GM12891 (cell line): ENCODE measurements around the gene TBC1D3G.
"Not testable (repeated sequence)": the region's sequence is repeated elsewhere in the genome, so short reads cannot be mapped to it uniquely, and the experiment has no call there.

Experiments
- PAX5 ChIP-seq: IDR thresholded peaks from 2 replicates; pipeline ENCODE4 v1.6.1; 2011; ENCODE audit warnings: low read length, moderate library complexity, mild to moderate bottlenecking; ENCODE audit not compliant: insufficient read depth, severe bottlenecking
- POLR2A ChIP-seq: IDR thresholded peaks from 2 replicates; pipeline ENCODE4 v1.6.1; 2011; ENCODE audit warnings: low read depth, low read length, control low read depth
- POLR2AphosphoS5 ChIP-seq: IDR thresholded peaks from 2 replicates; pipeline ENCODE4 v1.6.1; 2011; ENCODE audit warnings: low read depth, low read length, control low read depth
- POU2F2 ChIP-seq: IDR thresholded peaks from 2 replicates; pipeline ENCODE4 v1.6.1; 2011; ENCODE audit warnings: low read depth, mild to moderate bottlenecking, control low read depth, low read length, moderate library complexity
- SPI1 ChIP-seq: IDR thresholded peaks from 2 replicates; pipeline ENCODE4 v1.6.1; 2011; ENCODE audit warnings: low read depth, low read length, control low read depth
- TAF1 ChIP-seq: IDR thresholded peaks from 2 replicates; pipeline ENCODE4 v1.6.1; 2011; ENCODE audit warnings: low read depth, low read length, control low read depth

- TF ChIP-seq POLR2A, TAF1, PAX5, POLR2AphosphoS5, POU2F2, SPI1: not testable (repeated sequence)
Observed at GRCh38 chr17:36315736-36316135, 7.9 kb upstream of the TBC1D3G start.
